ENCODE results near the gene HIBCH.
"Not testable (repeated sequence)": the region's sequence is repeated elsewhere in the genome, so short reads cannot be mapped to it uniquely, and the experiment has no call there.

The HIBCH gene

DNA sequence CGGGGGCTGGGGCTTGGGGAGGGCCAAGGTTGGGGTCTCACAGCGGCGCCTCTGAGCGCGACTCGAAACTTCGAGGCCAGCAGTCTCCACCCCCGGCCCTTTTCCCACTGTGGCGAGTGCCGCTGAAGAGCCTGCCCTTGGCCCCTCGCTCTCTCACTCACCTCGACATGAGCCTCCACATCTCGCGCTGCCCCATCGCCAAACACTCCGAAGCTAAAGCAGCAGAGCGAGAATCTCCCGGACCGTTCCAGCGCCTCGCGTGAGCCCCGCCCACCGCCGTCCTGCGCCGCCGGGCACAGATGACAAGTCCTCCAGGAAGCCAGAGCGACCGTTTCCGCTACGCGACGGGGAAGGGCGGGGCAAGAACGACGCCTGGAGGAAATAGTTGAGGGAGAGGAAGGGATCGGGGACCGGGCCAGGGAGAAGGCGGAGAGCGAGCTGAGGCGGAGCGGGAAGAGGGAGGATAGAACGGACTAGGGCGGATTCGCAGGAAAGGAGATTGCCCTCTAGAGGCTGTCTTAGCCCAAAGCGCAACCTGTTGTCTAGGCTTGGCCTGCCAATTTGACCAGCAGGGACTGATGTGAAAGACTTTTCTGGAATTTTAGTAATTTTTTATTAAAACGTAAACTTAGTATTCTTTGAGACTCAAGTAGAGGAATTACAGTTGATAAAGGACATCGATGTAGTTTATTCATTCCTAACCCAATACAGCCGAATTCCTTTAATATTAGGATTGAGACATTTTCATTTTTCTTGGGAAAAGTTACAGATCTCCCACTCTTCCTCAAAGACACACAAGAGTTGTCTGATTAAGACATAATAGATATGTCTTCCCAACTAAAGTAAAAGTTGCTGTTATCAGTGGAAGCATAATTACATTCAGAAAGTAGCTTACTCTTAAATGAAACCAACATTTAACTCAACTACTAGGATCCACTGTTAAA, at the start of gene HIBCH:
TSS of gene HIBCH (minus strand) at position 272 of the 944 bp plus-strand sequence. CDS start at position 196, 76 bp downstream.
- DNase-seq (ENCODE audit: low read depth): peak; percentile 96

DNA sequence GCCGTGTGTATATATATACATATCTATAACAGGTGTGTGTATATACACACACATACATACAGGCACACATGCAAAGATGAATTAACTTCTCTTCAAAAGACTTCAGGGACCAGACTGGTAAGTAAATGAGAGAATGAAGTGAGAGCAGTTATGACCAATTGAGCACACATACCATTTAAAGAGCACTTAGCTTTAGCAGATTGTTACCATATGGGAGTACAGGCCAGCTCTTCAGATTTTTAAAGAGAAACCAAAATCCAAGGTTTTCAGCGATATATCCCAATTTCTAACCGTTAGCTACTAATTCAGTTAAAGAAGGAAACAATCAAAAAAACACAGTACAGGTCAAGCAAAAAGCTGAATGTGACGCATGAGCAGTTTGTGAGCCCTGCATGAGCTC, 47.5 kb upstream of the HIBCH start:
- DNase-seq (ENCODE audit: low read depth): no peak

- DNase-seq (ENCODE audit: low read depth): no peak
Measured at GRCh38 chr2:190366248-190366753, 46.7 kb upstream of the HIBCH start.

DNA sequence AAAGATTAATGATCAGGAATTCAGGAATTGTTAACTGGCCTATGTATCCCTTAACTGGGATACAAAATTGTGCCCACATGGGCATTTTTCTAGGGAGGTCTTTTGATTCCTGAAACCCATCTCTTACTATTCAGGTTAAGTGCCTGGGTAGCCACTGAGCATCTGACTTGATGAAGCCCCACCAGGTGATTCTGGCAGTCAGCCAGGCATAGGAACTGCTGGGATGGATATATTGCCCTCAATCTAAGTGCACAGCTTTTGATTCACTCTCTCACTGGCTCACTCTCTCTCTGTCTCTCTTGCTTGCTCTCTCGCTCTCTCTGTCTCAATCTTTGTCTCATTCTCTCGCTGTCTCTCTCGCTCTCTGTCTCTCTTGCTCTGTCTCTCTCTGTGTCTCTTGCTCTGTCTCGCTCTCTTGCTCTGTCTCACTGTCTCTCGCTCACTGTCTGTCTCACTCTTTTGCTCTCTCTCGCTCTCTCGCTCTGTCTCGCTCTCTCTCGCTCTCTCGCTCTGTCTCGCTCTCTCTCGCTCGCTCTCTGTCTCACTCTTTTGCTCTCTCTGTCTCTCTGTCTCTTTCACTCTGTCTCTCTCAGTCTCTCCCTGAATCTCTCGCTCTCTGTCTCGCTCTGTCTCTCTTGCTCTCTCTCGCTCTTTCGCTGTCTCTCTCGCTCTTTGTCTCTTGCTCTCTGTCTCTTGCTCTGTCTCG, 46.0 kb upstream of the HIBCH start:
- no peak for DNase-seq (ENCODE audit: low read depth)

DNA sequence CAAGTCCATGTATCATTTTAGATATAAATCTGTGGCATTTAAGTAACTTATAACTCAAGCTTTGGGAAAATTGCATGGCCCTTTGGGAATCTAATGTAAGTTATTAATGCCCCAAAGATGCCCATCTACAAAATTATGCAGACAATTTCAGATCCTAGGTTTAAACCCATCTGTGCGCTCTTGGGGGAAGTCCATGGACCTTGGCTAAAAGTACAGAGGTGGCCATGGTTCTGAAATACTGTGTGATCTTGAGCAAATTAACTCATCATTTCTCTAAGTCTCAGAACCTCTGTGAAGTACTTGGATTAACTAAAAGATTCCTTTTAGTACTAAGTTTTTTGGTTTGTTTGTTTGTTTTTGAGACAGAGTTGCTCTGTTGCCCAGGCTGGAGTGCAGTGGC, 43.3 kb upstream of the HIBCH start:
- no peak for DNase-seq (ENCODE audit: low read depth)

DNA sequence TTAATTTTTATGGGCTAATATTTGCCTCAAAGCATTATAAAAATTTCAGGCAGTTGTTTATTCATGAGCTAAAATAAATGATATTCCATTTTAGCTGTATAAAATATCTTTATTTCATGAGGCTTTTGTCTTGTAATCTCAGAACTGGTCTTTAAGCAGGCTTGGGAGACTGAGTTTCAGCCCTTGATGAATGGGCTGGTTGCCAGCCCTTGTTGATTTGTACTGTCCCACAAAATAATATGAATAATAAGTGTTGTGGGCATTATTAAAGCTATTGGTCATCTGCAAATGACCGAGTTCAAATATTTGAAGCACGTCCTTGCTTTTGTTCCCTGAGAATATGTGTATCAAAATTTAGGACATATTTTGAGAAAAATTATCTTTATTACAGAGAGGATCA, 41.9 kb upstream of the HIBCH start:
- DNase-seq (ENCODE audit: low read depth): no peak

- DNase-seq (ENCODE audit: low read depth): no peak
Measured at GRCh38 chr2:190360965-190361364, 41.3 kb upstream of the HIBCH start.

GRCh38 chr2:190360561-190360960, 40.9 kb upstream of the HIBCH start:
- DNase-seq (ENCODE audit: low read depth): no peak

- DNase-seq (ENCODE audit: low read depth): not testable (repeated sequence)
Measured at GRCh38 chr2:190358655-190359448, 39.2 kb upstream of the HIBCH start.

DNA sequence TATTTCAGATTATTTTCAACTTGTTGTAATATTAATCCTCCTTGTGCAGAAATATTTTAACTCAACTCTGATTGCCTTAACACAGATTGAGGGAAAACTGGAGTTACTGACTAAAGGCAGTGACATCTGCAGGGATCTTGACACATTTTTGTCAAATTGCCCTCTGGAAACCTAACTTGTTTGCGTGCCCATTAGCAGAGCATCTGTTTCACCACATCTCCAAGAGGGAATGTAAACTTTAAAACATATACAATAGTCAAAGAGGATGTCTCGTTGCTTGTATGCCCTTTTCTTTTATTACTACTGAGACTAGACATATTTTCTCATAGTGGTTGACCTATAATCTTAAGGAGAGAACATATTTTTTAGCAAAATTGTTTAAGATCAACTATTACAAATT, 38.0 kb upstream of the HIBCH start:
- no peak for DNase-seq (ENCODE audit: low read depth)

DNA sequence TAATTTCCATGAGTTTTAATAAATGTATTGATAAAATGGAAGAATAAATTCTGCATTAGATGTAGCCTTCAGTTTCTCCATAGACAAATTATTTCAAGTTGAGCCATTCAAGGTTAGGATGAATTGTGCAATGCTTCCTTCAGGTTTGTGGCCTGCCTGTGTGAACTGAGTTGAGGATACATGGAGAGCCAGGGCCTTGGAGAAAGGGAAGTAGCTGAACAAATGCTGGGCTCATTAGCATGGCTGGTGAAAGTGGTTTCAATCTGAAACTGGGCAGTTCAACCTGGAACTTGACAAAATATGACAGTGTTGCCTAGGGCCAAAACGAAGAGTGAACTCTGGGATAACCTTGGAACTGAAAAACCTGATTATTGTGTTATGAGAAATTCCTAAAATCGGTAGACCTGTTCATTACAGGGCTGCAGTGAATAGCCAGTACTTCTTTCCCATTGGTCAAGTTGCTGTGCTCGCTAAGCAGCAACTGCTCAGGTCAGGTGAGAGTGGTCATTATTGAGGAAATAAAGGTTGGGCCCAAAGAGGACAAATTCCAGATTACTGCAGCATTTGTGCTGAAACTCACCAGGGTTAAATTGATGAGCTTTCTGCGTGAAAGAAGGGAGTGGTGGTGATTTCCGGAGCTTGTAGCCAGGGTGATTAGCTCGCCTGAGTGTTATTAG, 36.5 kb upstream of the HIBCH start:
- no peak for DNase-seq (ENCODE audit: low read depth)

- no peak for DNase-seq (ENCODE audit: low read depth)
Measured at GRCh38 chr2:190354003-190354690, 34.5 kb upstream of the HIBCH start.

DNA sequence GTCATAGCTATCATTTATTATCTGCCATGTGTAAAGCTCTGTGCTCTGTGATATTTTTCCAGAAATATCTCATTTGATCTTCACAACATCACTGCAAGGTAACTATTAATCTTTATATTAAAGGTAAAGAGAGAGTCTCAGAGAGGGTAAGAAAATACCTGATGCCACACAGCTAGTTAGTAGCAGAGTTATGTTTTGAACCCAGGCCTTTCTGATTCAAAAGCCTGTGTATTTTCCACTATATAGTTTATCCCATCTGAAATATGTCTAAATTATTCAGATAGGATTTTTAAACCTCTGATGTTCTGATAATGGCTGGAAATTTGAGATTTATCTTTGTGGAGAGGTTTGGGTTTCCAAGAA, 33.9 kb upstream of the HIBCH start:
- DNase-seq (ENCODE audit: low read depth): no peak

- DNase-seq (ENCODE audit: low read depth): no peak
Measured at GRCh38 chr2:190352668-190353536, 33.3 kb upstream of the HIBCH start.

DNA sequence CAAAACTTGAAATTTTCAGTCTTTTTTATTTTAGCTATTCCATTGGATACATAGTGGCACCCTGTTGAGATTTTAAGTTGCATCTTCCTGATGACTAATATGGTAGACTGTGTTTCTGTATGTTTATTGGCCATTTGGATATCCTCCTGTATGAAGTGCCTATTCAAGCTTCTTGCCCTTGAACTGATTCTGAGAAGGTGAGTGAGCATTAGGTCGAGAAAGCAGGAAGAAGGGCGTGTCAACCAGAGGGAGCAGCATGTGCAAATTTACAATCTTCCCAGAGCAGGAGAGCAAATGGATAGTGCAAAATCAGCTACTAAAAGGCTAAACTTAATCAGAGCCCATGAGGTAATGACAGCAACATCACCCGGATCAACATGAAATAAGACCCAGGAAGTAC, 32.3 kb upstream of the HIBCH start:
- DNase-seq (ENCODE audit: low read depth): no peak

GRCh38 chr2:190350371-190350770, 30.7 kb upstream of the HIBCH start:
- DNase-seq (ENCODE audit: low read depth): no peak

- peak; percentile 12 for DNase-seq (ENCODE audit: low read depth)
Measured at GRCh38 chr2:190344276-190344827, 24.7 kb upstream of the HIBCH start.

DNA sequence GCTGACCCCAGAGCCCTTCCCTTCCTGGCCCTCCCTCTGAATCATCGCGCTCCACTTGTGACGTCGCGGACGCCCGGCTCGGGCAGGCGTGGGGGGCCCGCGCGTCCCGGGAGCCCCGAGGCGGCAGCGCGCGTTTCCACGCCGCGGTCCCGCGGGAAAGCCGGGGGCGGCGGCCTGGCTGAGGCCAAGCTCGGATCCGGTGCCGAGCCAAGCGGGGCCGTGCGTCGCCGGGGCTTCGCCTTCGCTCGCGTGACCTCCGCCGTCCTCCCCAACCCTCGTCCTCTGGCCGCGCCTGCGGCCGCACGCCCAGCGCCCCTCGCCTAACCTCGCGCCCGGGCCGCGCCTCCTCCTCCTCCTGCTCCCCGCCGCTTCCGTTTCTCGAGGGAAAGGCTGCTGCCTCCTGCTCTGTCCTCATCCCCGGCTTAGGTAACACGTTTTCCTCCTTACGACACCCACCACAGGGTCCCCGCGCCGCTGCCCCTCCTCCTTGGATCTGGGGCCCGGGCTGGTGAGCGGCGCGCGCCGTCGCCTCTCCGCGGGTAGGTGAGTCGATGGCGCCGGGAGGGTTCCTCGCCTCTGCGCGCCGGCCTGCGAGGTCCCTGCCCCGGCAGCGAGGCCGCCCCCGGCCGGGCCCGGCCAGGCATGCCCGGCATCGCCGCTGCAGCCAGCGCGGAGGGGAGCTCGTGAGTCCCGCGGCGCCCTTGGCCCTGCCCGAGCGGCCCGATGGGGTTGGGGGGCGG, 24.1 kb upstream of the HIBCH start, which contains the start of gene INPP1:
TSS of gene INPP1 (plus strand) at position 54 of the 740 bp plus-strand sequence. CDS start 16,514 bp downstream, outside the sequence.
- peak; percentile 43 for DNase-seq (ENCODE audit: low read depth)

GRCh38 chr2:190343089-190343535, 23.5 kb upstream of the HIBCH start:
- no peak for DNase-seq (ENCODE audit: low read depth)
